ENCODE results near the gene MAB21L4.

MAB21L4 gene

DNA sequence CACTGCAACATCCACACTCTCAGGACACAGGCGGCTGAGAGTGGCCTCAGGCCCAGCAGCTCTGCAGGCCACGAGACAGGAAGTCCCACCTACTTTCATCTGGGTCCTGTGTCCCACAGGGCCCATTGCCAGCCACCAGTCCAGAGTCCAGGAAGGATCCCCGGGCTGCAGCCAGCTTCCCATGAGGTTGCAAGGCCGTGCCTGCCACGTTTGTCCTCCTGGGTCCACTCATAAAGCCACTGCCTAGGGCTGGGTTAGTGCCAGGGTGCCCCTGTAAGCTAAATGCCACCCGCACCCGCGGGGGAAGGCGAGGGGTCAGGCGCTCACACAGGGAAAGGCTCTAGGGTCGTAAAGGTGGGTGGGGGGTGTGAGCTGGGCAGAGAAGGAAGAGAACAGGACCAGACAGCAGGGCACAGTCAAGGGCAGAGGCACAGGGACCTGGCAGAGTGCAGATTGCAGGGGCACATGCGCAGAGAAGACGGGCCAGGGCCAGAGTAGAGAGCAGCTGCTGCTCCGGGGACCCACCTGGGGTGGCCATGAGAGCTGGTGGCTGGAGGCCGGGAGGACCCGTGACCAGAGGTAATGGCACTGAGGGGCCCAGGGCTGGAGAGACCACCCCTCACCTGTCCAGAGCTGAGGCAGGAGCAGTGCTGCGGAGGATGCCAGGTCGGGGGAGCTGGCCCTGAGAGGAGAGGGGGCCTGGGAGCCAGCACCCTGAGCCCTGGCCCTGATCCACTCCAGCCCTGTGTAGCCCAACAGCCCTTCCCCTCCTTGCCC, 19.3 kb downstream of the MAB21L4 start:
- DNase-seq: no peak

- no peak for DNase-seq
Measured at GRCh38 chr2:240876035-240876474, 19.9 kb downstream of the MAB21L4 start.

- no peak for DNase-seq
Measured at GRCh38 chr2:240875228-240876034, 20.5 kb downstream of the MAB21L4 start.

DNA sequence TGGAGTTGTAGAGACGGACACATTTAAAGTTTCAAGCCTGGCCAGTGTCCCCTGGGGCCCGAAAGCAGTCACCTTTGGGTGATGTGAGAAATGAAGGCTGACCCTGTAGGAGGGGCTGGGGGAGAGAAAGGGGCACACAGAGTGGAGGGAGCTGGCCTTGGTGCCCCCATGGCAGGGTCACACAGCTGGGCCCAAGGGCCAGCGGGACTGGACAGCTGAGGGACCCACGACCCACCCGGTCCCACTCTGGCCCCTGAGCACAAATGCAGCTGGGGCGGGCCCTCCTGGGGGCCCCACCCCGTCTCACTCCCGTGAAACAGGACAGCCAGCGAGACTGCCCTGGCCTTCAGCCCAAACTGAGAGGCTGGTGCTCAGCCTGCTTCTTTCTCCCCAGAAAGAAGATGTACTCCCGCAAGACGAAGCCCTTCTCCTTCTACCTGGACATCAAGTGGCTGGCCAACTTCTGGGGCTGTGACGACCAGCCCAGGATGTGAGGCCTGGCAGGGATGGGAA, 21.2 kb downstream of the MAB21L4 start:
- no peak for DNase-seq

DNA sequence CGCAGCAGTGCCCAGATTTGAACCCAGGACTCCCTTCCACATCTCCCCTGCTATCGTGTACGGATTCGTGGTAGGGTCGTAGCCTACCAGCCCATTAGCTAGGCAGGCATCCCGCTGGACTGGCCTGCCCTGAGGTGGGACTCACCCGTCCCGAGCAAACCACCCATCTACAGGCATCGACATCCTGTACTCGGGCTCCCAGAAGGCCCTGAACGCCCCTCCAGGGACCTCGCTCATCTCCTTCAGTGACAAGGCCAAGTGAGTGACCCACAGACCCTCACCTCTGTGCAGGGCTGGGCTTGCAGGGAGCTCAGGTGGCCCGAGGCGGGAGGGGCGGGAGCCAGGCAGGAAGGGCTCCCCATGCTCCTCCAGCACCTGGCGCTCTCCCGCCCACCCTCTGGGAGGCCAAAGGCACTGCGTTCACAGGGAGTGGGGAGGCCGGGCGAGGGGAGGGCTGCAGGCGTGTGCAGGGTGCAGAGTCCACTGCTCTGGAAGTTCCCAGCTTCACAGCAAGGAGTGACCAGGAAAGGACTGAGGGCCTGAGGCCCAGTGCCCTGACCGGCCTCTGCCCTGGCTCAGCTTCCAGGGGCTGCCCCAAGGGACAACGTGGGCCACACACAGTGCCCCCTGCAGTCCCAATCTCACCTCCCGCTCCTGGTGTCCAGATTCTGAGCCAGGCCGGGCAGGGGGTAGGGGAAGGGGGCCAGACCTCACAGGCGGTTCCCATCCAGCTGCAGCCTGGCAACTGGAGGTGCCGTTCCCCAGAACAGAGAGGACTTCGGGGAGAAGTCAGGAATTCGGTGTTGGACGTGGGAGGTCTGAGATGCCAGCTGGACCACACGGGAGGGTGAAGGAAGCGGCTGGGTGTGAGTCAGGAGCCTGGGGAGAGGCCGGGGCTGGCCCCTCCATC, 21.9 kb downstream of the MAB21L4 start:
- DNase-seq: no peak

DNA sequence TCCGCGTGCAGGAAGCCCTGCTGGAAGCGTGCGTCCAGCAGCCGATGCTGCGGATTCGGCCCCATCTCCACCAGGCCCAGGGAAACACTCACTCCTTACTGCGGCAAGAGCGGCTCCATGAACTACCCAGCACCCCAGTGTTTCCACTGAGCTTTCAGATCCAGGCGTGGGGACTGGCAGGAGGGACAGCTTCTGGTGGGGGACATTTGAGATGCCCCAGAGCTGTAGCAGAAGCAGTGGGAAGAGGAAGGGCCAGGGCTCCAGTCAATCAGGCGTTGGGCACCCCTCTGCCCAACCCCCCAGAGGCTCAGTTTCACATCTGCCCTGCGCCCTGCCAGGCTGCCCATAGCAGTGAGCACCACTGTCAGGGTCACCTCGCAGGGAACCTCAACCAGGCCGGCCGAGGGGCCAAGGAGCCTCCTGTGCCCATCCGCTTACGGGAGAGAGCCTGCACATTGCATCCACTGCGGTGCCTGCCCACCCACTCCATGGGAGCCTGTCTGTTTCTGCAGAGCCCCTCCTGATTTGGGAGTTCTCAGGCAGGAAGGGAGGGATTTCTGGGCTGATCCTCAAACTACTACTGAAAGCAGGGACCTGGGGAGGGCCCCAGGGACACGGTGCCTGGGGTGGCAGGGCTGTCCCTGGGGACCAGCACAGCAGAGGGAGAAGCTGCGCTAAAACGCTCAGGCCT, 22.7 kb downstream of the MAB21L4 start:
- DNase-seq: no peak

DNA sequence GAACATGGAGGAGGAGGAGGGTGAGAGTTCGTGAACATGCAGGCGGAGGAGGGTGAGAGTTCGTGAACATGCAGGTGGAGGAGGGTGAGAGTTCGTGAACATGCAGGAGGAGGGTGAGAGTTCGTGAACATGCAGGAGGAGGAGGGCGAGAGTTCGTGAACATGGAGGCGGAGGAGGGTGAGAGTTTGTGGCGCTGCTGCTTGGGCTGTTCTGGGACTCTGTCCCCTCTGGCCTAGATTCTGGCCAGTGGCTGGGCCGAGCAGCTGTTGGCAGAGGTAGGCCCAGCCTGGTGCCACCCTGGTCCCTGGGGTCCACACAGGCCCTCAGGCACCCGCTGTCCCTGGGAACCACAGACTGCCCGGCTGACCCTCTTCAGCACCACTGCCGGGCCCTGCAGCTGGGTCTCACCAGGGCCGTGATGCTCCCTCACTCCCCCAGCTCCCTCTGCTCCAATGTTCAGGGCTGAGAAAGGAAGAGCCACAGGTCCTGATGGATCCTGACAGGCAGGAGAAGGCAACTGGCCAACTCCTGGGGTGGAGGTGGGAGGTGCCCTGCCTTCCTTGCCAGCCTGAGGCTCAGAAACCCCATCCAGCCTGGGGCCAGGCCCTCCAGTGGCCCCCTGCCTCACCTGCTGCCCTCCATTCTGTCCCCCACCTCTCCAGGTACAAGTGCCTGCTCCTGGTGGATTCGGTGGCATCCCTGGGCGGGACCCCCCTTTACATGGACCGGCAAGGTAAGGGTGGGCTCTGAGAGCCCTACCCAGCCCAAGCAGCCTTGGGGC, 23.4 kb downstream of the MAB21L4 start:
- no peak for DNase-seq

DNA sequence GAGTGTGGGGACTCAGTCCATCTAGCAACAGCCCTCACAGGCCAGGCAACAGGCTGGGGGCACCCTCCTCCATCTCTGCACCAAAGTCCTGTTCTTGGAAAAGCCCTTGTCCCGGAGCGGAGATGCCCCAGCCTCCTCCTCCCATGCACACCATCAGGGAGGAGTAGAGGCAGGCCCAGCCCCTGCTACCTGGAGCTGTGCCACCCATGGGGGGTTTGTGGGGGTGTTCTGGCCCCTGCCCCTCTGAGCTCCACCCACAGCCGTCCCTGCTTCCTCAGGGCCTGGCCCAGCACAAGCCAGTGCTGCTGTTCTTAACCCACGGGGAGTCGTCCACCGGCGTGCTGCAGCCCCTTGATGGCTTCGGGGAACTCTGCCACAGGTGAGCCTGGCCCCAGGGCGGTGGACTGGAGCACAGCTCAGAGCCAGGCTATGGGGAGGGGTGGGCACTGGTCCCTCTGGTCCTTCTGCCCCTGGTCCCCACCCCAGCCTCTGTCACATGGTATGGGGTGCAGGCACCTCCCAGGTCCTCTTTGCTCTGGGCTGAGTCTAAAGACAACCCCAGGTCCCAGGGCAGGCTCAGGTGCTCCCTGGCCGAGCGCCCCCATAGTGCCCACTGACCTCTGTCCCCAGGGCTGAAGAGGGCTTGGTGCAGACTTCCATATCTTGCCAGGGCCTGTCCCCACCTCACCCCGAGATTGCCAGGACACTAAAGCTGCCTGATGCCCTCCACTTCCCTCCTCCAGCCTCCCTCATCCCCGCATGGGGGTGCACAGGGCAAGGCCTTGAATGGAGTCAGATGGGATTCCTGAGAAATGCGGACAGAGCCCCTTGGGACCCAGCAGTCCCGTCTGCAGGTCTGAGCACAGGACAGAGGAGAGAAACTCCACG, 24.6 kb downstream of the MAB21L4 start:
- no peak for DNase-seq

GRCh38 chr2:240869956-240870875, 25.7 kb downstream of the MAB21L4 start:
- no peak for DNase-seq

GRCh38 chr2:240869109-240869955, 26.6 kb downstream of the MAB21L4 start:
- no peak for DNase-seq

- DNase-seq: no peak
Measured at GRCh38 chr2:240868286-240869108, 27.5 kb downstream of the MAB21L4 start, which contains the start of gene AGXT. Gene AGXT, plus strand, starts transcription at chr2:240868824. Its CDS starts 42 bp downstream, at chr2:240868866.

DNA sequence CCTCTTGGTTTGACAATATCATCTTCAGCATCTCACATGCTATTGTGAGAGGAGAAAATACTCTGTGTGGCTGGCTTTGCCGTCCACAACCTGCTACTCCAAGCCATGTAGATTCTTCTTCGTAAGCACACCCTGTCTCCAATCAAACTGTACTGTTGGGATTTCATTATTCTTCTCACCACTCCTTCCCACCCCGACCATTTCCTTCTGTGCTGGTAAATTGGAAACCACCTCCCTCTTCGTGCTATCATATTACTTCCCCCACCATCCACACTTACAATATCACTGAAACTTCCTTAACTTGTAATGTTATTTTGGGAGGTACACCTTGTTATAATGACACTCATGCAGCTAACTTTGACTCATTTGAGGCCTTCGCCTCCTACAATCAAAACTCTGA, 30.6 kb downstream of the MAB21L4 start:
- no peak for DNase-seq

DNA sequence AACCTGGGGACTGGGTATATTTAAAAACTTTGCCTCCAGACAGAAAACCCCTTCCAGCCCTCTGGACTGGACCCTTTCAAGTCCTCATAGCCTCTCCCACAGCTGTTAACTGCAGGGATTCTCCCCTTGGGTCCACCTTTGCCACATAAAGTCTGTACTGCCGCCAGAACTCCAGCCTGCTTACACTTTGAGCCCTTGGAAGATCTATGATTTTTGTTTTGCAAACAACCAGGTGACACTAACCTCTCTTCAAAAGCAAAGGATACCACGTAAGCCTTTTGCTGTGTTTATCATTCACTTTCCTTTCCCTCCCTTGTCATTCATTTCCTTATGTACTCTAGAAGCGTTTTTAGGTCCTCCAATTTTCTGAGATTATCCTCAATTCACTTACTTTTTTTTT, 31.5 kb downstream of the MAB21L4 start:
- no peak for DNase-seq

- no peak for DNase-seq
Measured at GRCh38 chr2:240861547-240861946, 34.4 kb downstream of the MAB21L4 start.

GRCh38 chr2:240858871-240859270, 37.1 kb downstream of the MAB21L4 start:
- no peak for DNase-seq

- no peak for DNase-seq
Measured at GRCh38 chr2:240858321-240858720, 37.6 kb downstream of the MAB21L4 start.

Data from fibroblast of skin of right quadriceps (primary cell).